Measurements from ENCODE around the gene URGCP. TPM values are rescaled to one million over a fixed set of nuclear protein-coding genes. Genes with fewer than 3 reads are reported as not detected.
"Not testable (repeated sequence)": the region's sequence is repeated elsewhere in the genome, so short reads cannot be mapped to it uniquely, and the experiment has no call there.

Gene URGCP
- total RNA-seq, 2 experiments from 2014 or later: 28.8 to 31.0 TPM

DNA sequence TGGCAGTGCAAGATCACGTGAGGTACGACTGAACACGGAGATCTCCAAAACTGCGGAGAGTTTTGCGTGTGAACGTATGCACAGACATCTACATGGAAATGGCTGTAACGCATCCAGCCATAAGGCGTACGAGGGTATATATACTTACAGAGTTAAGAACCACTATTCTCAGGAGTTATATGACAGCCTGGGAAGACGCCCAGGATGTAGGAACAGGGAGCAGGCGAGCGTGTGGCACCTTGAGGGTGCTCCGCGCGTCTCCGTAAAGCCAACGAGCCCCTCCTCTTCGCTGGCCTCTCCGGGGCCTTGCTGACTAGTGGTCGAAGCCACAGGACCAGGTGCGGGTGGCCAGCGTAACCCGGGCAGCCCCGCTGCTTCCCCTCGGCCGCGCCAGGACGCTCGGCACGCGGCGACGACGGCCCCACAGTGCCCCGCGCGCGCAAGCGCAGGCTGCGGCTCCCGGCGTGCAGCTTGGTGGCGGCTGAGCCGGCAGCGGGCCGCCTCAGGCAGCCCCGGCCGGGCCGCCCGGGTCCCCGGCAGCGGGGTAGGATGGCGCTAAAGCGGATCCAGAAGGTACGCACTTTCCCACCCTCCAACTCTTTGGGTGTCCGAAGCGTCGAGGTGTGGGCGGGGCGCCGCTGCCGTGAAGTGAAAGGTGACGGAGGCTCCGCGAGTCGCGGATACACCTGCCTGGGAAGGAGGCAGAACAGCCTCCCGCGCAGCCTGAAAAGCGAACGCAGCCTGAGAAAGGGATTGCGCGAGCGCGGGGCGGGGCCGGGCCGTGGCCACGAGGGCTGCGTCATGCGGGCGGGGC is 19.8 kb upstream of the URGCP start, which contains the start of gene UBE2D4:
Gene UBE2D4 (plus strand): TSS at position 453 of the 814 bp plus-strand sequence. CDS start 97 bp downstream, at position 550.
- CTCF ChIA-PET: interaction anchor here (0.6 kb wide), 1 partner anchor 100 kb away, joined by 3 read pairs; no protein-coding TSS in a partner anchor

GRCh38 chr7:43922726-43923125 is 16.3 kb upstream of the URGCP start:
- ChIA-PET CTCF (no interaction called here), POLR2A (no interaction called here)

More for the DNA sequence above, 19.8 kb upstream of the URGCP start, which contains the start of gene UBE2D4:
- POLR2A ChIA-PET: interaction anchor here (0.6 to 2.4 kb wide), 4 partner anchors 21 to 994 kb away, joined by 3 to 6 read pairs (median 4); partner anchors contain the start of genes DBNL, MRPL32, MRPS24 and PSMA2

DNA sequence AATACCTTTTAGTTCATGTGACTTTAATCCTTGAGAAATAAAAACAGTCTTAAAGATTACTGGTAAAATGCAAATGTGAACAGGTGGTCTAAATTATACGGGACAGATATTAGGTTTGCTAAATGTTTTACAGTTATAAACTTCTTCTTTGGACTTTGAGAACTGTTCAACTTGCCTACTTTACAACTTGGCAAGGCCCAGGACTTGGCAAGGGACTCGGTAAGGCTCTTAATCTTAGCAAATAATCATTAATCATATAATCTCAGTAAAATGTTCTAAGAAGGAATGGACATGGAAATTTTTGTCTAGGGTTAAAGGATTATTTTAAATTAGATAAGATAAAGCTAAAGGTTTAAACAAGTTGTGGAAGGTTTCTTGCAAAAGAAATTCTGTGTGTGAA is 15.0 kb upstream of the URGCP start:
- ChIA-PET POLR2A (no interaction called here), CTCF (no interaction called here)

GRCh38 chr7:43915907-43916306 is 9.5 kb upstream of the URGCP start:
- CTCF ChIA-PET: no interaction called here
- POLR2A ChIA-PET: no interaction called here

GRCh38 chr7:43914795-43915194 is 8.4 kb upstream of the URGCP start:
- CTCF ChIA-PET: no interaction called here
- POLR2A ChIA-PET: no interaction called here

- POLR2A ChIA-PET: no interaction called here
Measured at GRCh38 chr7:43905956-43906330, 453 bp downstream of the URGCP start.

DNA sequence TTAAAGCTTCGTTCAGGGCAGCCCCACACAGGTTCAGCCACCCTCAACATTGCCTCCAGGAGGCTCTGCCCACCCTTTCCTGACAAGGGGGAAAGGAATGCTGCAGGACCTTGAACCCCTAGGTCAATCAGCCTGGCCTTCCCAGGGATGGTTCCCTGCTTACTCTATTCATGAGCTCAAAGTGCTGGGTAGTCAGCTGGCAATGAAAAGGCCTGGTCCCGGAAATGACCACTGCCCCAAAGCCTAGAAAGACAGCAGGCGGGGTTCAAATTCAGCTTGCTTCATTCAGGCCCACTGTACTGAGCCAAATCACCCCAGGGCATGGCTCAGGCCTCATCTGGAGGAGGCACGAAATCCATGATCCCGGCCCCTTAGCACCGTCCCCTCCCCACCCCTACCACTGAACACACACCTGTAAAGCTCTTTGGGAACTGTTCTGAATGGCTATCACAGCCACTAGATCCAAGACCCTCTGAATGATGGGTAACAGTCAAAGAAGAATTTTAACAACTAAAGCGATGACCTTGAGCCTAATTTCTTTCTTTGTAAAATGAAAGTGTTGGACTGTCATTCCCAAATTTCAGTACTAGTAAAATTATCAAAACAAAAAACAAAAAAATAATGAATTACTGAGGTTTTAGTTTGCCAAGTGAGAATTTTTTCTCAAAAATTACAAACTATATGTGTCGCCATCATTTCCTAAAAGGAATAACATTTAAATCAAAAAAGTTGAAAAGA is 1.0 kb downstream of the URGCP start:
- POLR2A ChIA-PET: interaction anchor here (1.1 kb wide), 1 partner anchor 21 kb away, joined by 6 read pairs; the partner anchor contains the start of gene UBE2D4
- CTCF ChIA-PET: interaction anchor here (0.7 kb wide), 1 partner anchor 126 kb away, joined by 3 read pairs; no protein-coding TSS in a partner anchor

More at GRCh38 chr7:43905956-43906330, 453 bp downstream of the URGCP start:
- CTCF ChIA-PET: no interaction called here

DNA sequence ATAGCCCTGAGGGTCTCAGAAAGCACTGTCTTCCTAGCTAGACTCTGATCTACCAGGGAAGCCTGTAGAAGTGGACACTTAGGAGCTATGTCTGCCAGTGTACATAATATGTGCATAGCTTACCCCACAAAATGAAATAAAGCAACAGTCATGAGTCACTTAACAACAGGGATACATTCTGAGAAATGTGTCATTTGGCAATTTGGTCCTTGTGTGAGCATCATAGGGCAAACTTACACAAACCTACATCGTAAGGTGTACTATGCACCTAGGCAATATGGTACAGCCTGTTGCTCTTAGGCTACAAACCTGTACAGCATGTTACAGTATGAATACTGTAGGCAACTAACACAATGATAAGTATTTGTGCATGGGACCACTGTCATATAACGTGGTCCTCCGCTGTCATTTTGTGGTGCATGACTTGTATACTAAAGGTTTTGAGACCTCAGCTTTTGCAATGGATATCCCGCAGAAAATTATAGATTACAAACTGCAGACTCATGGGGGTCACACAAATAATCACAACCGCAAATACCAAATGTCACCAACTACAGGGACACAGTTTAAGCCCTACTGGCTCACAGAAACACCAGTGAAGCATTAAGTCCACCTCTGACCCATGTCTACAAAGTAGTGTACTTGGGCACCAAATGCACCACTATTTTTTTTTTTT is 1.7 kb downstream of the URGCP start:
- CTCF ChIA-PET: interaction anchor here (0.7 kb wide), 1 partner anchor 127 kb away, joined by 3 read pairs; no protein-coding TSS in a partner anchor
- POLR2A ChIA-PET: interaction anchor here (1.1 kb wide), 1 partner anchor 21 kb away, joined by 6 read pairs; the partner anchor contains the start of gene UBE2D4

GRCh38 chr7:43902542-43903054 is 3.8 kb downstream of the URGCP start:
- ChIA-PET POLR2A (no interaction called here), CTCF (no interaction called here)

DNA sequence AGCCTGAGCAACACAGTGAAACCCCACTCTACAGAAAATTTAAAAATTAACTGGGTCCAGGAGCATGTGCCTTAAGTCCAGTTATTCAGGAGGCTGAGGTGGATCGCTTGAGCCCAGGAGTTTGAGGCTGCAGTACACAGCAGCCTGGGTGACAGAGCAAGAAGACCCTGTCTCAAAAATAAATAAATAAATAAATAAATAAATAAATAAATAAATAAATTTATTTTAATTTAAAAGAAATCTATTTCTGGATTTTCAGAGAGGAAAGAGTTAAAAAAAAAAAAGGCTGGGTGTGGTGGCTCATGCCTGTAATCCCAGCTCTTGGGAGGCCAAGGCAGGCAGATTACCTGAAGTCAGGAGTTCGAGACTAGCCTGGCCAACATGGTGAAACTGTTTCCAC is 7.8 kb downstream of the URGCP start:
- POLR2A ChIA-PET, CTCF ChIA-PET: not testable (repeated sequence)

- ChIA-PET POLR2A (no interaction called here), CTCF (no interaction called here)
Measured at GRCh38 chr7:43895847-43896415, 10.5 kb downstream of the URGCP start.

GRCh38 chr7:43891069-43891955 is 15.1 kb downstream of the URGCP start:
- CTCF ChIA-PET: no interaction called here
- POLR2A ChIA-PET: no interaction called here

DNA sequence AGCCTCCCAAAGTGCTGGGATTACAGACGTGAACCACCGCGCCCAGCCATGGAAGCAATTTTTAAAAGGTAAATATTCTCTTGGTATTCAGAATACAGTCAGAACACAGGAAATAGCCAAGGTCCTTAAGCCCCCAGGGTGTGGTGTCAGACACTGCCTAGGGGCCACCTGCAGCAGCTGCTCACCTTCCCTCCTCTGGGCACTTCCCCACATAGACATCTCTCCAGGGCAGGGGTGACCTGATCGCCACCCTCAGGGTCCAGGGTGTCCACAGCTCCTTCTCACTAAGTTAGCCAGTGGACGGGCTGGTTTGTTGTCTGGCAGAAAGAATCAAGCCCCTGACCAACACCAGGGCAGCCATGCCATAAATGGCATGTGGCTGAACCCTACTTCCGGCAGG is 15.9 kb downstream of the URGCP start:
- CTCF ChIA-PET: no interaction called here
- POLR2A ChIA-PET: interaction anchor here (0.7 kb wide), 1 partner anchor 18 kb away, joined by 4 read pairs; no protein-coding TSS in a partner anchor

DNA sequence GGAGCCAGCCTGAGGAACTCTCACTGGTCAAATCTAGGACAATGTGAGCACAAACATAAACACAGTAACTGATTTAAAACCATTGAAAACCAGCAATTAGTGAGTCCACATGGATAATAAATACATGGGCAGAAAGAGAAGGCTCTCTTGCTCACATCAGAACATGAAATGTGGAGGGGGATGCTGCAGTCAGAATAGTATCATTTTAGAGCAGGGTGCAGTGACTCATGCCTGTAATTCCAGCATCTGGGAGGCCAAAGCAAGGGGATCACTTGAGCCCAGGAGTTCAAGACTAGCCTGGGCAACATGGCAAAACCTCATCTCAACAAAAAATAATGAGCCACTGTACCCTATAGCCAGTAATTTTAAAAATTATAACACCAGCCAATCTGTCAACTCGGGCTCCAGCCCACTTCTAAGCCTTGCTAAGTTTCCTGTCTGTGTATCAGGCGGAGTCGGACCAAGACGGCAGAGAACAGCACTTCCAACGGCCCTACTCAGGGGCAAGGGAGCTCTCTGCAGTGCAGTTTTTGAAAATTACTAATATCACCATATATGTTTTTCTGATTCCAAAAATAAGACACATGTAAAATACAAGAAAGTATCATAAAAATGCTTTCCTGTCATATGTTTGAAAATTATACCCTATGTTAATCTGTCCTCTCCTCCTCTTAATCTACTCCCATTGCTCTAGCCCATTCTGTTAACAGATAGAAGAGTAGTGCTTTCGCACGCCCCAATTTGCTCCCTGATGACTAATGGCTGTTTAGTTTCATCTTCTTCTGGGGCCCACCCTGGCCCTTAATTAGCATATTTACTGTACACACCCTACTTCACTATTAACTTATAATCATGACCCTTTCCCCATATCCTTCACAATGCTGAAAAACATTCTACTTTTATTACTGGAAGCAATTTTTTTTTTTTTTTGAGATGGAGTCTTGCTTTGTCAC is 17.1 kb downstream of the URGCP start:
- POLR2A ChIA-PET: no interaction called here

DNA sequence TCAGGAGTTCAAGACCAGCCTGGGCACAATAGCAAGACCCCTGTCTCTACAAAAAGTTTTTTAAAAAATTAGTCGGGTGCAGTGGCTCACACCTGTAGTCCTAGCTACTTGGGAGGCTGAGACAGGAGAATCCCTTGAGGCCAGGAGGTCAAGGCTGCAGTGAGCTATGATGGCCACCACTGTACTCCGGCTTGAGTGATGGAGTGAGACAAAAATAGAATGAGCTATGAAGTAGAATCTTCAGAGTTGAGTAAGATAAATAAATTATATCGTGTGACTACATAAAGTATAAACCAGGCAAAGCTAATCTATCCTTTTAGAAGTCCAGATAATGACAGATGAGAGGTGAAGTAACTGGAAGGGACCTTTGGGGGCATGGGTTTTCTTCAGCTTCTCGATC is 21.8 kb downstream of the URGCP start:
- CTCF ChIA-PET: no interaction called here
- POLR2A ChIA-PET: interaction anchor here (1.0 kb wide), 1 partner anchor 16 kb away, joined by 3 read pairs; no protein-coding TSS in a partner anchor

More for the DNA sequence above, 17.1 kb downstream of the URGCP start:
- CTCF ChIA-PET: no interaction called here

GRCh38 chr7:43884209-43884608 is 22.2 kb downstream of the URGCP start:
- POLR2A ChIA-PET: interaction anchor here (1.0 kb wide), 1 partner anchor 16 kb away, joined by 3 read pairs; no protein-coding TSS in a partner anchor
- CTCF ChIA-PET: no interaction called here

DNA sequence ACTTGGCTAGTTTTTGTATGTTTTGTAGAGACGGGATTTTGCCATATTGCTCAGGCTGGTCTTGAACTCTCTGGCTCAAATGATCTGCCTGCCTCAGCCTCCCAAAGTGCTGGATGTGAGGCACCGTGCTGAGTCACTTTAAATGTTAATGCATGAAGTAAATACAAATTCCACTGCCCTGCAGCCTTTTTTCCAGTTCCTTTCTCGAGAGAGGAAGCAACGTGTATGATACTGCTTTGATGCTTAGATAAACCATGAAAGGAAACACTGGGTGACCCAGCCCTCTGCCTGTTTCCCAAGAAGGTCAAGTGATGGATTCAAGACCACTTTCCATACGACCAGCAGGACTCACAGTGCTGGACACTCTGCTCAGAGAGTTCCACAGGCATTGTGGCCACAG is 25.8 kb downstream of the URGCP start:
- CTCF ChIA-PET: no interaction called here

More for the DNA sequence above, 25.8 kb downstream of the URGCP start:
- POLR2A ChIA-PET: no interaction called here
